GM18502 (cell line): Measurements from ENCODE around the gene TUBA8.
"Not testable (repeated sequence)": the region's sequence is repeated elsewhere in the genome, so short reads cannot be mapped to it uniquely, and the experiment has no call there.

Experiments used
- ATAC-seq: cut with Tn5 transposase; IDR thresholded peaks from one replicate; pipeline ENCODE4 v1.9.1; 2021; ENCODE audit warnings: mild to moderate bottlenecking; ENCODE audit not compliant: unreplicated experiment, poor library complexity

The TUBA8 gene

DNA sequence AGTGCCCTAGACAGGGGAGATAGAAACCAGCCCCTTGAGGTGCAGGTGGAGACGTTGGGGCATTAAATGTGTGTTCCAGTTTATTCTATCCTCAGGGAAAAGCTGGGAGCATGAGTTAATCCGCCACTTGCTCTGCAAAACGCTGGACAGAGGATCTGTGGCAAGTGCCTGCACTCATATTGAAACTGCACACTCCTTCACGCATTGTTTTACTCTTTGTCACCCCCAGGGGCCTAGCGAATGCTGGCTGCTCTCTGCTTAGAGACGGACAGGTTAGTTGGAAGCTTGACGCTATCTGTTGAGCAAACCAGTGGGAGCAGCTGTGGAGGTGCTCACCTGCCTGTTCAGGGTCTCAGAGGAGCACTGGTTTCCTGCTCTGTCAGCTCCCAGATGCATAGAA, 53.2 kb downstream of the TUBA8 start:
- peak; percentile 81 for ATAC-seq

DNA sequence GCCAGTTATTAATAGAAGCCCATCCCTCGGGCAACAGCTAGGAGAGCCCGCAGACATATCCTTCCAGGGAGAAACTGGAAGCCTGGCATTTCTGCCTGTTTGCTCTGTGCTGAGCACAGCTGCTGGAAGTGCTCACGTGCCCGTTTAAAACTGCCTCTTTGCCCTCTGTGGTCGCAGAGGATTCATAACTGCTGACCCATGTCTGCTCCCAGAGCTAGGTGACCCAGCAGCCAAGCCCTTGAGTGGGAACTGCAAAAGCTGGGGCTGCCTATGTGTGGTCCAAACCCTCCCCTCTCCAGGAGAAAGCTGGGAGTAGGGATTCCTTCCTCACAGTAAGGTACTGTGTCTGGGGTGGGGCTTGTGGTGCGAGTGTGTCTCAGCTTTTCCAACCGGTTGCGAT, 54.0 kb downstream of the TUBA8 start:
- not testable (repeated sequence) for ATAC-seq

DNA sequence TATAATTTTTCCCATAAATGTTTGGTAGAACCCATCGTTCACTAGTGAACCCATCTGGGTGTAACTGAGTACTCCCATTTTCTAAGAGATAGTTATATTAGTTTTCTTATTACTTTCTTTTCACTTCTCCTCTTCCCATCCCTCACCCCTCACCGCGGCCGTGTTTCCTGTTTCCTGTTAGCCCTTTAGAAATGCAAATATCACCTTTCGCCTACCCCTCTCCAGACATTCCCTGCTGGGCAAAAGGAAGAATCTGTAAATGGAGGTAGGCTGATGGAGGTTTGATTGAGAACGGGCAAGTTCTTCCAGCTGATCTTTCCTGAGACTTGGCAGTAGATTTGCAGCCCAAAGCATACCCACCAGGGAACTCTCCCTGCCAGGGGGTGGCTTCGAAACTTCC, 54.7 kb downstream of the TUBA8 start:
- not testable (repeated sequence) for ATAC-seq

GRCh38 chr22:18170284-18170683, 59.7 kb downstream of the TUBA8 start:
- ATAC-seq = not testable (repeated sequence)

DNA sequence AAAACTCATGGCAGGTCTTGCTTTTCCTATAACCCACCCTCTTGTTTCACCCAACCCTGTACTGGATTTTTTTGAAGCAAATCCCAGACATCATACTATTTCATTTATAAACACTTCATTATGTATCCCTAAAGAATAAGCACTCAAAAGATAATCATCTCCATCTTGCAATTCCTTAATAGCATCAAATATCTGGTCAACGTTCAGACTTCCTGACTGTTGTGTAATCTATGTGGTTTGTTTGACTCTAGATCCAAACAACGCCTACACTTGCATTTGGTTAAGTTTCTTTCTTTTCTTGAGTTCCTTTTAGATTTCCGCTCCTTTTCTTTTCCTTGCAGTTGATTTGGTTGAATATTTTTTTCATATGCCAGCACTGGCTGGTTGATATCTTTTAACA, 61.6 kb downstream of the TUBA8 start:
- ATAC-seq = not testable (repeated sequence)

- ATAC-seq = not testable (repeated sequence)
These were observed 62.2 kb downstream of the TUBA8 start for GRCh38 chr22:18172776-18173175.

DNA sequence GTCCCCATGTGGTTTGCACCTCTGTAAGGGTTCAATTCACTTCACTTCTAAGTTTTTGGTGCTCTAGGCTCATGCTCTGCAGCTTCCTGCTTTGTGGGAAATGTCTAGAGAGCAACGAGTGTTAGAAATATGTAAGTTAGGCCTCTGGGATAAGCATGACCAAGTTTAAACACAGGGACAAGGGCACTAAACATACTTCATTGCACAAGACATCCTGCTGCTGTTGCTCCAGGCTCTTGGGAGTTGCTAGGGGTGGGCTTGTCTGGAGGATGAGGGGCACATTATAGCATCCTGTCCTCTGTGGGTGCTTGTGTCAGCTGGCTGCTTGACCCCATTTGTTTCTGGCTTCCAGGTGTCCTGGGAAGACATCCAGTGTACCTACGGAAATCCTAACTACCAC, 62.8 kb downstream of the TUBA8 start:
- ATAC-seq = not testable (repeated sequence)
